Epithelial cell of esophagus (primary cell): Measurements from ENCODE around the gene TMEM245.

Source experiments
- DNase-seq: peaks from one replicate; pipeline ENCODE4 v3.0.0; 2010; ENCODE audit warnings: low read depth
- H3K4me3 ChIP-seq: 2 replicates; pipeline ENCODE4 v1.5.1; 2011; ENCODE audit warnings: mild to moderate bottlenecking, low read length, control low read depth
- CTCF ChIP-seq: IDR thresholded peaks from 2 replicates; pipeline ENCODE4 v1.5.1; 2011; ENCODE audit warnings: low read depth, mild to moderate bottlenecking, low read length, control low read depth, inconsistent platforms; ENCODE audit not compliant: insufficient read depth; ENCODE audit errors: missing control alignments

The TMEM245 gene

GRCh38 chr9:109014608-109015280 lies 105.0 kb downstream of the TMEM245 start:
- H3K4me3 ChIP-seq, result no peak overlapping the region
- DNase-seq, result peak; percentile 20
- no peak for TF ChIP-seq CTCF

- TF ChIP-seq CTCF, result no peak
Observed at GRCh38 chr9:109013679-109014607, 105.8 kb downstream of the TMEM245 start.

GRCh38 chr9:109012876-109013678 lies 106.7 kb downstream of the TMEM245 start, which contains the start of gene CTNNAL1:
Gene CTNNAL1, minus strand, starts transcription at chr9:109013499. Its CDS starts 57 bp downstream, at chr9:109013442.
- DNase-seq, result peak; percentile 81
- no peak for TF ChIP-seq CTCF
- H3K4me3 ChIP-seq, result peak within 1 kb of the TSS; percentile 53

More at GRCh38 chr9:109013679-109014607, 105.8 kb downstream of the TMEM245 start:
- no peak overlapping the region for H3K4me3 ChIP-seq
- peak; percentile 50 for DNase-seq

GRCh38 chr9:109012009-109012875 lies 107.5 kb downstream of the TMEM245 start:
- H3K4me3 ChIP-seq, result peak overlapping the region; percentile 53
- peak; percentile 98 for DNase-seq
- TF ChIP-seq CTCF, result no peak

- no peak overlapping the region for H3K4me3 ChIP-seq
- DNase-seq, result no peak
Observed at GRCh38 chr9:109011231-109011671, 108.5 kb downstream of the TMEM245 start.

More at GRCh38 chr9:109011231-109011671, 108.5 kb downstream of the TMEM245 start:
- TF ChIP-seq CTCF, result no peak
